ENCODE measurements around the gene KIAA0825.

KIAA0825 gene

GRCh38 chr5:94431696-94432095 lies 186.7 kb downstream of the KIAA0825 start:
- no peak for DNase-seq (ENCODE audit: low read depth)

GRCh38 chr5:94429566-94429965 lies 188.8 kb downstream of the KIAA0825 start:
- DNase-seq (ENCODE audit: low read depth), result no peak

DNA sequence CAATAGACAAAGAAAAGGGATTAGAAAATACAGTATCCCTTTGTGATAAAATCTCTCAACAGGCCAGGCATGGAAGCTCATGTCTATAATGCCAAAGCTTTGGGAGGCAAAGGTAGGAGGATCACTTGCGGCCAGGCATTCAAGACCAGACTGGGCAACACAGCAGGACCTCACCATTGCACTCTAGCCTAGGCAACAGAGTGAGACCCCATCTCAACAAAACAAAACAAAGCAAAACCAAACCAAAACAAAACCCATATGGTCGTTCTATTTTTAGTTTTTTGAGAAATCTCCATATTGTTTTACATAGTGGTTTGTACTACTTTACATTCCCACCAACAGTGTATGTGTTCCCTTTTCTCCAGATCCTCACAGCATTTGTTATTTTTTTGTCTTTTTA lies 193.0 kb downstream of the KIAA0825 start:
- no peak for DNase-seq (ENCODE audit: low read depth)

GRCh38 chr5:94423411-94423810 lies 195.0 kb downstream of the KIAA0825 start:
- DNase-seq (ENCODE audit: low read depth), result no peak

DNA sequence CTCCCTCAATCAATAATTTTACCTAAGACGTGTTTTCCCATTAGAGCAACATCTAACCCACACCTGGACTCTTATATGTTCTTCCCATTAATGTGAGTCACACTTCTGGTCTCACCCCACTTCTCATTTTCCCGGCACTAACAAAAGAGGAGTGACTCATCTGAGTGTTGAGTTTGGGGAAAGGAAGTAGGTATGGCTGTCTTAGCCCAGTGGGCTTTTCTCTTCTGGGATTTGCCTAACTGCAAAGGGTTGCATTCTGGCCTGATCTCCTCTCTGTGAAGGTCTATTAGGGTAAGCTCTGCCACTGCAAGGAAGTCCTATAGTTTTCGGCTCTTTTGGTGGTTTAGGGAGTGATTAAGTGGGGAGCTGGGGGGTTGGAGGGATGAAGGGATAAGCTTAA lies 195.6 kb downstream of the KIAA0825 start:
- no peak for DNase-seq (ENCODE audit: low read depth)

DNA sequence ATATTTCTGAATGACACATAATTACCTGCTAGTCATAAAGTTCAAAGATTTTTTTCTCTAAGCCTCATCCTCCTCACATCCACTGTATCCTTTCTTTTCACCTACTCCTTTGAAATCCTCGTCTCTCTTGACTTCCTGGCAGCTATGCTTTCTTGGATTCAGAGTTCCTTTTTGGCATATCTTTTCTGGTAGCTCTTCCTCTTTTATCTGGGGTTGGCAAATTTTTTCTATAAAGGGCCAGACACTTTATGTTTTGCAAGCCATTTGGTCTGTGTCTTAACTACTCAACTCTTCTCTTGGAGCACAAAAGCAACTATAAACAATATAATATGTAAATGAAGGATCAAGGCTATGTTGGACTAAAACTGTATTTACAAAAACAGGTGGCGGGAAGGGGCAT lies 197.5 kb downstream of the KIAA0825 start:
- no peak for DNase-seq (ENCODE audit: low read depth)

- no peak for DNase-seq (ENCODE audit: low read depth)
Observed at GRCh38 chr5:94415798-94416197, 202.6 kb downstream of the KIAA0825 start.

- DNase-seq (ENCODE audit: low read depth), result no peak
Observed at GRCh38 chr5:94409440-94409839, 209.0 kb downstream of the KIAA0825 start.

GRCh38 chr5:94407023-94407422 lies 211.4 kb downstream of the KIAA0825 start:
- no peak for DNase-seq (ENCODE audit: low read depth)

DNA sequence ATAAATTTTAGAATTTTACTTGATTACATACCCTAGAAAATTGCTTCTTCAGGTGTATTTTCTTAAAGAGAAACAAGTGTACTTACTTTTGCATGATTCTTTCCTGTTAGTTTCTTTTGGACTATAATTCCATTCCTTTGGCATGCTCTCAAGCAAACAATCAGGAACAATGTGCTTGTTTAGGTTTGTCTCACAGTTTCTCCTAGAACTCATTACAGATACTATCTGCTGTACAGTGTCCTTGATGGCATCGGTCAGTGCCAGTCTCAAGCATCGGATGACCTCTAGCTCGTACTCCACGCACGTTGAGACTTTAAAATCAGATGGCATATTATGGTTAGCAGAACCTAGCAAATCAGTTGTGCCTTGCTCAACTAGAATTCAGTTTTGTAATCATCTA lies 214.9 kb downstream of the KIAA0825 start:
- no peak for DNase-seq (ENCODE audit: low read depth)

DNA sequence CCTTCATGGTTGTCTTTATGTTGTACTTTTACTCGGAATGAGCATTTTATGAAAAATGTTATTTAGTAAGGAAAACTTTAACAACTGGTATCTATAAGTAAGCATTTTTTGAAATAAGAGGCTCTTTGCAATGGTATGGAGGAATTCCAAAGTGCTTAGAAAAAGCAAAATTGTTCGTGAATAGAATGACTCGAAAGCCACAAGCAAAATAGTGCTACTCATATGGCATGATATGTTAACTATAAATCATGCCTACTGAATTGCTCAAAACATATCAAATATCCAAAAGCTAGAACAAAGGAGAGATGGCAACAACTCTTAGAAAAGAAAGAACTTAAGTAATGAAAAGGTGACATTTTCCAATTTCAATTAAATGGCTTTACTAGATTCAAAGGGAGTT lies 216.3 kb downstream of the KIAA0825 start:
- no peak for DNase-seq (ENCODE audit: low read depth)

DNA sequence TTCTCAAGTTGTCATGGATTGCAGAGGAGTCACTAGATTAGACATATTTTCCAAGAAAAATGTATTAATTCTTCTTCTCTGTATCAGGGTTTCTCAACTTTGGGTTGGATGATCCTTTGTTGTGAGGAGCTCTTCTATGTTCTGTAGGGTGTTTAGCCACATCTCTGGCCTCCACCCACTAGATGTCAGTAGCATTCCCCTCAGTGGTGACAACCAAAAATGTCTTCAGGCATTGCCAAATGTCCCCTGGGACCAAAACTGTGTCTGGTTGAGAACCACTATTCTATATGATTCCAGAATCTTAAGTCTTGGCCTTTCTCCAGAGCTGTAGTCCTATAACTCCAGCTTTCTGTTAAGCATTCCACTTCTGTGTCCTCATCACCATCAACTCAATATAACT lies 220.9 kb downstream of the KIAA0825 start:
- no peak for DNase-seq (ENCODE audit: low read depth)

- DNase-seq (ENCODE audit: low read depth), result no peak
Observed at GRCh38 chr5:94396687-94397086, 221.7 kb downstream of the KIAA0825 start.

DNA sequence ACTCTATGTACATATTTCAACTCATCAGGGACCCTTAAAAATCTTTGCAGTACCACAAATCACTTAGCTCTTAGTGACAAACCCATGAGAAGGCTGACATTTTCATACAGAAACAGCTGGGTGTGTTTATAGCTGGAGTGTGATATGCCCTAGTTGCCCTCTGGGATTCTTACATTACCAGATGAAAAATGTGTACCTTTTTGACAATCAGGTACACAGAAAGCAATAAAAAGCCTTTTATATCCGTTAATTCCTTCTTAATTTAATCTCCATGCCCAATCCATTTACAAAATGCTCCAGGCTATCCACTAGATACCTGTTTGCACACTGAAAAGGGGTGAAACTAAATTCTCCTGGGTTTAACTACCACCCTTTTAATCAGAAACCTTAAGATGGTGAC lies 222.9 kb downstream of the KIAA0825 start:
- no peak for DNase-seq (ENCODE audit: low read depth)

GRCh38 chr5:94391996-94392395 lies 226.4 kb downstream of the KIAA0825 start:
- DNase-seq (ENCODE audit: low read depth), result no peak

GRCh38 chr5:94389515-94389899 lies 228.9 kb downstream of the KIAA0825 start:
- no peak for DNase-seq (ENCODE audit: low read depth)

DNA sequence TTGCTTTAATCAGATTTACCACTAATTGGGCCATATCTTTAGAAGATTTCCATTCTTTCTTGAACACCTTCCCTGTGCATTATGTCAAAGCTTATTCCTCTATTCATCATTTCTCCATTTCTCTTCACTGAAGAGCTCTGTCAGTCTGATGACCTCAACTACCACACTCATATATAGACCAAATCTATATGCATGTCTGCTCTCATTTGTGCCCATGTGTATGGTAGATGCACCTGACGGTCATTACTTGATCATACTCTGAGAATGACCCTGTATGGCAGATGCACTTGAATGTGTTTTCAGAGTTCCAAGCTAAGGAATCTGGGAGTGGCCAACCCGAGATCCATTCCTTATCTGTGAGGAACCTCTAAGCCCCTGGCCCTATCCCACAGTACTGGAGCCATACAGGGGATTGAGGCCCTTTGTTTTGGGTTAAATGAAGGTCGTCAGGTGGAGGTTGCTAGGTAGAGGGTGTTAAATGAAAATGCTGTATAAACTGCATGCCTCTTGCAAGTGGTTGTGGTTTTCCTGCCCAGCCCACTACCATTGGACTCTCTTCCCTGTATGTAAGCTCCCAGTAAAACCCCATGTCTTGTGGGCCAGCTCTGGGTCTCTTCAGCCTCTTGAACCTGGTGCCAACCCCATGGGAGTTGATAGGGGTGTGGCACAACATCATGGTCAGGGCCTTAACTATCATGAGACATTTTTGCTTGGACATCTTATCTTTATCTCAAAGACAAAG lies 229.5 kb downstream of the KIAA0825 start:
- no peak for DNase-seq (ENCODE audit: low read depth)

DNA sequence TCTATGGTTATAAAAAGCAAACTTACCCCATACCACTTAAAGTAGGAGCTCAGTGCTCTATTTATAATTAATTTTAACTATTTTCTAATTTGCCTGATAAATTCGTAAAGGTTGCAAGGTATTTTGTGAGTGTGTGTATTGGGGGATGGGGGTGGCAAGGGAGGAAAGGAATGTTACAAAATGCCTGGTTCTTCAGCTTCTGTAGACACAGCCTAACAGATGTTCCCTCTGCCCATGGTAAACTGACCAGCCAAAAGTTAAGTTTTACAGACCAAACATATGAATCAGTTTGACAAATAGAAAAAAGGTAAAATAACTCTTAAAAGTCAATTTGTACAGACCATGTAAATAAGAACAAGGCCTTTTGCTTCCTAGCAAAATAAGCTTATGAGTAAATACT lies 232.6 kb downstream of the KIAA0825 start:
- no peak for DNase-seq (ENCODE audit: low read depth)

- no peak for DNase-seq (ENCODE audit: low read depth)
Observed at GRCh38 chr5:94378062-94378461, 240.3 kb downstream of the KIAA0825 start.

- no peak for DNase-seq (ENCODE audit: low read depth)
Observed at GRCh38 chr5:94376672-94377345, 241.6 kb downstream of the KIAA0825 start.

- no peak for DNase-seq (ENCODE audit: low read depth)
Observed at GRCh38 chr5:94375801-94376200, 242.6 kb downstream of the KIAA0825 start.

DNA sequence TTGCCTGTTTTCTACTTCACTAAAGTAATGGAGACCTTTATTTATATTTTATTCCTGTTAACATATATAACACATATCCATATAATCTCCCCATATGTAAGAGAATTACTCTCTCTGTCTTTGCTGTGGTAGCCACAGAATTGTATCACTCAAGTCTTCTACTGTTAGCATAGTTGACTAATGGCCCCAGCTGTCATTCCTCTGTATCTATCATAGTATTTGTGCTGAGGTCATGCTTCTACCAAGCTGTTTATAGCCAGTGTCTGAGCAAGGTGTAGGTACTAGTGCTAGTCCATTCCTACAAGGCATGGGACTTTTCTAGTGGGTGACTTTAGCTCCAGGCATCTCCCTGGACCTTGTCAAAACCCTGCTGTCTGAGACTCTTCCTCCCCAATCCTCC lies 244.1 kb downstream of the KIAA0825 start:
- DNase-seq (ENCODE audit: low read depth), result no peak

DNA sequence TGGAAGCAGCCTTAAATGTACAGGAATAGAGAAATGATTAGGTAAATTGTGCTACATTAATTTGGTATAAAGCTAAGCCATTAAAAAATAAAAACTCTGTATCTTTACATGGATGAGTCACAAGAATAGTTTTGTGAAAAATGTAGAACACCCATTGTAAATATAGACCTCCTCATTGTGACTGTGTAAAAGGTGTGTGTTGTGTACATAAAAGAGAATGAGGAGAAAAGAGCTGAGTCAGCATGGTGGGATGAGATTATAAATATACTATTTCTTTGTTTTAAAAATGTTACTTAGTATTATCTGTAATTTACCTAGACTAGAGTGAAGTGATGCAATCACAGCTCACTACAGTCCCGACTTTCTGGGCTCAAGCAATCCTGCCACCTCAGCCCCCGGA lies 250.5 kb downstream of the KIAA0825 start:
- DNase-seq (ENCODE audit: low read depth), result no peak

GRCh38 chr5:94366811-94367210 lies 251.6 kb downstream of the KIAA0825 start:
- DNase-seq (ENCODE audit: low read depth), result no peak

Measured in CMK (cell line).